Iris pigment epithelial cell (primary cell): ENCODE results near the gene ZNF32.
A peak's percentile ranks its signal among the peaks of the same experiment; 100 is the strongest.

ENCODE experiments used
- DNase-seq: peaks from one replicate; pipeline ENCODE4 v3.0.0-alpha.2; 2011; ENCODE audit warnings: low read depth

Gene ZNF32

GRCh38 chr10:43648398-43649184 is at the start of gene ZNF32:
Gene ZNF32, minus strand, starts transcription at chr10:43648881. Its CDS starts 2,748 bp downstream, at chr10:43646133.
- DNase-seq = peak; percentile 88

GRCh38 chr10:43698156-43698555 is 49.5 kb upstream of the ZNF32 start:
- DNase-seq = no peak

GRCh38 chr10:43696909-43697483 is 48.3 kb upstream of the ZNF32 start:
- no peak for DNase-seq

GRCh38 chr10:43695730-43696129 is 47.0 kb upstream of the ZNF32 start:
- no peak for DNase-seq

GRCh38 chr10:43695321-43695720 is 46.6 kb upstream of the ZNF32 start:
- no peak for DNase-seq

- DNase-seq = no peak
Observed at GRCh38 chr10:43694526-43694925, 45.8 kb upstream of the ZNF32 start.

GRCh38 chr10:43693602-43694001 is 44.9 kb upstream of the ZNF32 start:
- DNase-seq = peak; percentile 11

- peak; percentile 46 for DNase-seq
Observed at GRCh38 chr10:43692051-43692825, 43.6 kb upstream of the ZNF32 start.

GRCh38 chr10:43691485-43691884 is 42.8 kb upstream of the ZNF32 start:
- no peak for DNase-seq

- peak; percentile 75 for DNase-seq
Observed at GRCh38 chr10:43689955-43690771, 41.5 kb upstream of the ZNF32 start.

- peak; percentile 40 for DNase-seq
Observed at GRCh38 chr10:43689618-43689954, 40.9 kb upstream of the ZNF32 start.

- no peak for DNase-seq
Observed at GRCh38 chr10:43689007-43689491, 40.4 kb upstream of the ZNF32 start.

- DNase-seq = no peak
Observed at GRCh38 chr10:43688348-43688892, 39.7 kb upstream of the ZNF32 start.

GRCh38 chr10:43687373-43687772 is 38.7 kb upstream of the ZNF32 start:
- DNase-seq = no peak

- DNase-seq = no peak
Observed at GRCh38 chr10:43686414-43686813, 37.7 kb upstream of the ZNF32 start.

- no peak for DNase-seq
Observed at GRCh38 chr10:43685744-43686143, 37.1 kb upstream of the ZNF32 start.

- no peak for DNase-seq
Observed at GRCh38 chr10:43684292-43684559, 35.5 kb upstream of the ZNF32 start.

GRCh38 chr10:43683451-43684291 is 35.0 kb upstream of the ZNF32 start:
- DNase-seq = peak; percentile 11

- DNase-seq = peak; percentile 16
Observed at GRCh38 chr10:43682956-43683355, 34.3 kb upstream of the ZNF32 start.

- no peak for DNase-seq
Observed at GRCh38 chr10:43681721-43682120, 33.0 kb upstream of the ZNF32 start.

- no peak for DNase-seq
Observed at GRCh38 chr10:43681220-43681619, 32.5 kb upstream of the ZNF32 start.
